Ectodermal cell (in vitro differentiated cells): Measurements from ENCODE around the gene MYL11. TPM values are rescaled to one million over a fixed set of nuclear protein-coding genes. Genes with fewer than 3 reads are reported as not detected.
"Not testable (repeated sequence)": the region's sequence is repeated elsewhere in the genome, so short reads cannot be mapped to it uniquely, and the experiment has no call there.

ENCODE experiments used
- H3K27ac ChIP-seq: 2 replicates; pipeline ENCODE4 v1.7.0; 2013; ENCODE audit warnings: mild to moderate bottlenecking, low read depth, low read length; ENCODE audit not compliant: insufficient read depth, poor library complexity, severe bottlenecking
- H3K27me3 ChIP-seq: 2 replicates; pipeline ENCODE4 v1.7.0; 2013; ENCODE audit warnings: mild to moderate bottlenecking, low read length; ENCODE audit not compliant: insufficient read depth, control insufficient read depth, poor library complexity, severe bottlenecking
- H3K36me3 ChIP-seq: one replicate; pipeline ENCODE4 v1.7.0; 2013; ENCODE audit warnings: low read length; ENCODE audit not compliant: control insufficient read depth, insufficient read depth
- H3K4me1 ChIP-seq: one replicate; pipeline ENCODE4 v1.7.0; 2013; ENCODE audit warnings: low read length; ENCODE audit not compliant: control insufficient read depth, insufficient read depth
- H3K4me3 ChIP-seq: 2 replicates; pipeline ENCODE4 v1.7.0; 2013; ENCODE audit warnings: low read depth, low read length, control low read depth; ENCODE audit not compliant: insufficient read depth
- H3K9me3 ChIP-seq: 2 replicates; pipeline ENCODE4 v1.7.0; 2013; ENCODE audit warnings: mild to moderate bottlenecking, low read length, moderate library complexity; ENCODE audit not compliant: control insufficient read depth
- WGBS, 2 experiments: methylation state at CpG; one replicate each; pipeline ENCODE4 v1.1.7; 2013; ENCODE audit warnings: missing lambda C conversion rate in 2 of 2; 5-methylcytosine and 5-hydroxymethylcytosine counted together
- polyA plus RNA-seq, 4 experiments: library from polyadenylated mRNA; stranded (reverse); fragments of 50-300 nt; gene quantifications; one replicate each; pipeline ENCODE4 v1.2.3, GENCODE V29; 2013

Gene MYL11, protein sequence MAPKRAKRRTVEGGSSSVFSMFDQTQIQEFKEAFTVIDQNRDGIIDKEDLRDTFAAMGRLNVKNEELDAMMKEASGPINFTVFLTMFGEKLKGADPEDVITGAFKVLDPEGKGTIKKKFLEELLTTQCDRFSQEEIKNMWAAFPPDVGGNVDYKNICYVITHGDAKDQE
- 3.6 TPM for polyA plus RNA-seq (2013, experiment 1 of 4)
- 2.8 TPM for polyA plus RNA-seq (2013, experiment 2 of 4)
- 0.75 TPM for polyA plus RNA-seq (2013, experiment 3 of 4)
- 1.5 TPM for polyA plus RNA-seq (2013, experiment 4 of 4)

DNA sequence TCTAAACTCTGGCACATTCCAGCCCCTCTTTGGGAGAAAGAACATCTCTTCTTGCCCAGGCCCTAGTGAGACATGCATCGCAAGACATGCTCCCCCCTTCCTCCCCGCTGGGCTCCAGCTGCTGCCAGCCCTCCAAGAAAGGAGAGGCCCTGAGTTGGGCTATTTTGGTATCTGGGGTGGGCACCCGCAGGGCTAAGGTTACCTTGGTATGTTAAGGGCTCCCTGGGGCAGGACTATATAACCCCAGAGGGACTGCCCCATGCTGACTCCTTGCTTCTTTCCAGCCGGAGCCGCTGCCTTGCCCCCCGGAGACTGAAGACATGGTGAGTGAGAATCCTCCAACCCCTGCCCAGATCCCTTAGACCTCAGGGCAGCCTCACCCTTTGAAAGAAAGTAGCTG lies at the start of gene MYL11:
Gene MYL11 (plus strand): TSS at position 265 of the 400 bp plus-strand sequence. CDS start 56 bp downstream, at position 321.
- Histone ChIP-seq H3K27me3 (no peaks in the 10 kb centered on the region), H3K36me3 (no peaks in the 10 kb centered on the region), H3K27ac (no peak within 1 kb of the TSS), H3K9me3 (no peaks in the 10 kb centered on the region), H3K4me1 (peaks cover 23% of the 10 kb centered on the region), H3K4me3 (no peak within 1 kb of the TSS)
- 83 to 90% methylated on average over 6 of the region's 6 CpGs for WGBS, 2 experiments

DNA sequence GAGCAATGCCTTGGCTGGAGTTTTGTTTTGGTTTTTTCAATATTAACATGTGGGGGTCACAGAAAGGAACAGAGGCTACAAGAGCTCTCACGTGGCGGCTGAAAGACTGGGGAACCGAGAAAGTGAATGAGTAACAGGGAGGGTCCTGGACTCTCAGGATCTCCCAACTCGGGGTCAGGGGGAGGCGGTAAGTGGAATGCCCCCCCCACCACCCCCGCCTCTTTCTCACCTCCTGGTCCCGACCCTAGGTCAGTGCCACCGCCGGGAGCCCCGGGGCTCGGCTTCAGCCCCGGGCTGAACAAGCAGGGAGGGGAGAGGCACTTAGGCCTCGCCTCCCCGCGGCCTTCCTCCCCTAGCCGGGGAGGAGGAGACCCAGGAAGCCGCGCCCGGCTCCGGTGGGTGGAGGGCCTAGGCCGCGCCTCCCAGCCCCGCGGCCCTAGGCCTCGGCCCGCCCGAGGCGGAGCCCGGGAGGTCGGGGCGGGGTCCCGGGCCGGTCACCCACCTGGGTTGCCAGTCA lies 40.1 kb upstream of the MYL11 start:
- peak overlapping the region; percentile 58 for H3K4me3 ChIP-seq
- H3K27ac ChIP-seq: peak overlapping the region; percentile 8
- 0 to 1% methylated on average over 14 of the region's 33 CpGs for WGBS, 2 experiments
- H3K27me3 ChIP-seq, H3K9me3 ChIP-seq, H3K4me1 ChIP-seq, H3K36me3 ChIP-seq: not testable (repeated sequence)

DNA sequence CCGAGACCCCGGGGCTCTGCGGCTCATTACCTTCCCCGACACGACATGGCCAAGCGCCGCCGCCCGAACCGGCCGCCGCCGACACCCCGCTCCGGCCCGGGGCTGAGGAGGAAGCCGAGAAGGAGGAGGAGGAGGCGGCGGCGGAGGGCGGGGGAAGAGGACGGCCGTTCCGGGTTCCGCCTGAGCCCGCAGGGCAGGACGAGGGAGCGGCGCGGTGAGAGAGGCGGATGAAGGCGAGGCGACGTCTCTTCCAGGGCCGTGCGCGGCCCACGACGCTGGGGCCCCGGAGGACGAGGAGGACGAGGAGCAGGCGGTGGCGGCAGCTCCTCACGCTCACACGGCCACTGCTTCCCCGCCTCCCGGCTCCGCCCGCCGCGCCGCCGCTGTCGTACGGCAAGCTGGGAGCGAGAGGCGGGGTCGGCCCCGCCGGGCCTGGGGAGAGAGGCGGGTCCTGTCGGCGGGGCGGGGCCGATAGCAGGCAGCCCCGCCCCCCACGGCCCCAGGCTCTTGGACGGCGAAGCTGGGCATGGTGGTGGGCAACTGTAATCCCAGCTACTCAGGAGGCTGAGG lies 39.5 kb upstream of the MYL11 start:
- H3K4me3 ChIP-seq: peak overlapping the region; percentile 58
- not testable (repeated sequence) for H3K9me3 ChIP-seq, H3K4me1 ChIP-seq, H3K36me3 ChIP-seq, H3K27me3 ChIP-seq
- peak overlapping the region; percentile 92 for H3K27ac ChIP-seq
- WGBS, 2 experiments: 0 to 1% methylated on average over 68 to 70 of the region's 70 CpGs

DNA sequence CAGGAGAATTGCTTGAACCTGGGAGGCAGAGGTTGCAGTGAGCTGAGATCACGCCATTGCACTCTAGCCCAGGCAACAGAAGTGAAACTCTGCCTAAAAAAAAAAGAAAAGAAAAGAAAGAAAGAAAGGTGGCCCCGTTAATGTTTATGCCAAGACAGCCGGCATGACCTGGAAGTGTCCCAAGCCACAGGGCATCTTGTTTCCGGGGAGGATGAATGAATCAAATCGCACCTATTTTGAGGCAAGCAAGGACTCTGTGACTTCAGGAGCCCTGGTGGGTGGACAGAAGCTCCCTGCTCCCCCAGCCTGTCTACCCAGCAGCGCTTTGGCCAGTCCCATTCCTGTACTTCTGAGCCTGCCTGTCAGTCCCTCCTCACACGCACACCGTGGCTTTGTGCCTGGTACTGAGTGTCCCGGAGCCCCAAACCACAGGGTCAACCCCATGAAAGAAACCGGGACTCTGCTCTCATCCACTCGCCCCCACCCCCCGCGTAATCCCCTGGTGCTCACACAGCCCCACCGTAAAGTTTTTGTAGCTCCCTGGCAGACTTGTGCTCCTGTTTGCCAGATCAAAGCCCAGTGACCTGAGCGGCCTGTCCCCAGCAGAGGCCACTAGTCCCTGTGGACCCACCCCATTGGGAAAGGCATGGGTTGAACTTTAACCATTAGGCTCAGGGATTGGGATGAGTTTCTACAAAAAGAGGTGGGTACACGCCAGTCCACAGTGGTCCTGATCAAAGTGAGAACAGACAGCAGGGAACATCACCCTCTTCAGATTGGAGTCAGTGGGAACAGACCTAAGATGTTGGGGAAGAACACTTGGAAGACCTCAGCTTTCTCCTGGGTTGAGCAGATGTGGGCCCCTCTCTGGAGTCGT lies 38.8 kb upstream of the MYL11 start:
- Histone ChIP-seq H3K36me3 (no peaks in the 10 kb centered on the region), H3K9me3 (no peaks in the 10 kb centered on the region), H3K27me3 (no peaks in the 10 kb centered on the region), H3K27ac (no peak overlapping the region), H3K4me1 (no peaks in the 10 kb centered on the region), H3K4me3 (no peak overlapping the region)
- WGBS, 2 experiments: 82 to 84% methylated on average over 17 of the region's 17 CpGs

DNA sequence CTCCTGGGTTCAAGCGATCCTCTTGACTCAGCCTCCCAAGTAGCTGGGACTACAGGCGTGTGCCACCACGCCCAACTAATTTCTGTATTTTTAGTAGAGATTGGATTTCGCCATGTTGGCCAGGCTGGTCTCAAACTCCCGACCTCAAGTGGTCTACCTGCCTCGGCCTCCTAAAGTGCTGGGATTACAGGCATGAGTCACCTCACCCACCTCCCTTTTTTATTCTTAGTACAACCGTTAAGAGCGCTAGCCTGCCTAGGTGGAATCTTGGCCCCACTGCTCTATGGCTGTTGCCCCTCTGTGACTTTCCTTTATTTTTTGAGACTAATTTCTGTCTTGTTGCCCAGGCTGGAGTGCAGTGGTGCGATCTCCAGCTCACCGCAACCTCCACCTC lies 36.6 kb upstream of the MYL11 start:
- H3K36me3 ChIP-seq, H3K4me3 ChIP-seq, H3K27me3 ChIP-seq, H3K27ac ChIP-seq, H3K9me3 ChIP-seq, H3K4me1 ChIP-seq: not testable (repeated sequence)
- 93% methylated on average over 9 to 10 of the region's 10 CpGs for WGBS, 2 experiments

DNA sequence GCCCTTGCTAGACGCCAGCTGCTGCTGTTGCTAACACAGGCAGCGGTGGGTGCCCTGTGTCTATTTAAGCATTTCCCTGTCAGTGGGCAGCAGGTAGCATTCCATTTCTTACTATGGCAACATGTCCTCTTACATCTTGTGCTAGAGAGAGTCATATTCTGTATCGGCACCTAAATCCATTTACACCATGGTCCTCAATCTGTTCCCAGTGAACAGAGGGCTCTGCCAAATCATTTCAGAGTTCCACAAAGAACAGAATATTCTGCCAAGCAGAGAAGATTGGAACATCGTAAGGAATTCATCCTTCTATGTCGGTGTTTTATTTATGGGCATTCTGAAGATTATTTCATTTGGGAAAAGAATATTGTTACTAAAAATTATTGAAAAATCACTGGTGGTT lies 35.9 kb upstream of the MYL11 start:
- not testable (repeated sequence) for H3K9me3 ChIP-seq, H3K4me1 ChIP-seq, H3K27ac ChIP-seq, H3K4me3 ChIP-seq, H3K27me3 ChIP-seq, H3K36me3 ChIP-seq
- WGBS, 2 experiments: 91 to 97% methylated on average over 3 to 4 of the region's 5 CpGs

DNA sequence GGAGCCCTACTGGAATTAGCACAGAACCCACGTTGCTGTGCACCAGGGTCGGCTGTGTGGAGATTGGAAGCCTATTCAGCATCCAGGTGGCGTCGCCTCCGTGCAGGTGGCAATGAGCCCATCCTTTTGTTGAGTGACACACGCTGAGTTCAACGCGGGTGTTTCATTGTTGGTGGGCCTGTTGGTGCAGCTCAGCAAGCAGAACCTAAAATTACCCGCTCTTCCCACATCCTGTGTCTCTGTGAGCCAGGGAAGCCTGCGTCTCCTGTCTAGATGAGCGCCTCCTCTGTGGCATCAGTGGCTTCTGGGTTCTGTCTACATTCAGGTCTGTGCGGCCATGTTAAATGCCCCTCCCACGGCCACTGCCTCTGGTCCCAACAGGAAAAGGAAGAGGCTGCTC lies 34.0 kb upstream of the MYL11 start:
- Histone ChIP-seq H3K27ac (no peak overlapping the region), H3K27me3 (no peaks in the 10 kb centered on the region), H3K4me3 (no peak overlapping the region), H3K36me3 (no peaks in the 10 kb centered on the region), H3K9me3 (no peaks in the 10 kb centered on the region), H3K4me1 (no peaks in the 10 kb centered on the region)
- WGBS, 2 experiments: 92 to 93% methylated on average over 13 of the region's 13 CpGs

DNA sequence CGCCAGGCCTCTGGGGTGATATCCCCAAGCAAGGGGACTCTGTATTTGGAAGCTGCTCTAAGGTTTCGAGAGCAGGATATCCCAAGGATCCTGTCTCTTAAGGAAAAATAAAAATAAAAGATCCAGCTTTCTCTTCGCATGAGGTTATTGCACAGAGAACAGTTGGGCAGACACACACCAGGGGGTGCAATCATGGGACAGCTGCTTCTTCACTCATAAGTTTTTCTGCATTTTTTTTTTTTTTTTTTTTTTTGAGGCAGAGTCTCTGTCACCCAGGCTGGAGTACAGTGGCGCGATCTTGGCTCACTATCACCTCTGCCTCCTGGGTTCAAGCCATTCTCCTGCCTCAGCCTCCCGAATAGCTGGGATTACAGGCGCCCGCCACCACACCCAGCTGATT lies 32.6 kb upstream of the MYL11 start:
- 92 to 95% methylated on average over 8 of the region's 8 CpGs for WGBS, 2 experiments
- H3K36me3 ChIP-seq, H3K27ac ChIP-seq, H3K4me1 ChIP-seq, H3K9me3 ChIP-seq, H3K4me3 ChIP-seq, H3K27me3 ChIP-seq: not testable (repeated sequence)

DNA sequence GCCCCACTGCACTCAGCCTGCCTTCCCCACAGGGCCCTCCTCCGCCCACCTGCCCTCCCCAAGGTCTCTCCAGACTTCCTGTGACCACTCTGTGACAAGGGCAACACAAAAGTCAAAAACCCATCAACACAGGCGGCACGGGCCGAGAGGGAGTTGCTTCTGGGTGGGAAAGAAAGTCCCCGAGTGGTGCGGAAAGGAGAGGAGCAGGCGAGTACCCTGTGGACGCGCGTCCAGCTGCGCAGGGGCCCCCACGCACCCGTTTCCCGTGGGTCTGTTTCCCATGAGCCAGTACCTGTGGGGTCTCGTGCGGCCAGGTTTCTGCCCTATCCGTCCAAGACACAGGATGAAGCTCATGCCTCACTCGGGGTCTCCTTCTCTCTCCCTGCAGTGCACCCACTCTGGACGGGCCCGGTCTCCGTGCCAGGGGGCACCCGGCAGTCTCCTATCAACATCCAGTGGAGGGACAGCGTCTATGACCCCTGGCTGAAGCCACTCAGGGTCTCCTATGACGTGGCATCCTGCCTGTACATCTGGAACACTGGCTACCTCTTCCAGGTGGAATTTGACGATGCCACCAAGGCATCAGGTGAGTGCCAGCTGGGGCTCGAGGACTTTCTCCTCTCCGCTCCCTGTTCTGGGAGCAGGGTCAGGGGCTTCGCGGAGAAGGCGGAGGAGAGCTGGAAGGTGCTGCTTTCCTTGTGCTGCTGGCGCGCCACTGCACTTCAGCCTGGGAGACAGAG lies 31.7 kb upstream of the MYL11 start:
- H3K36me3 ChIP-seq: no peaks in the 10 kb centered on the region
- 95 to 96% methylated on average over 32 of the region's 32 CpGs for WGBS, 2 experiments
- H3K27ac ChIP-seq: no peak overlapping the region
- H3K27me3 ChIP-seq: no peaks in the 10 kb centered on the region
- H3K4me1 ChIP-seq: no peaks in the 10 kb centered on the region
- H3K9me3 ChIP-seq: no peaks in the 10 kb centered on the region
- no peak overlapping the region for H3K4me3 ChIP-seq

DNA sequence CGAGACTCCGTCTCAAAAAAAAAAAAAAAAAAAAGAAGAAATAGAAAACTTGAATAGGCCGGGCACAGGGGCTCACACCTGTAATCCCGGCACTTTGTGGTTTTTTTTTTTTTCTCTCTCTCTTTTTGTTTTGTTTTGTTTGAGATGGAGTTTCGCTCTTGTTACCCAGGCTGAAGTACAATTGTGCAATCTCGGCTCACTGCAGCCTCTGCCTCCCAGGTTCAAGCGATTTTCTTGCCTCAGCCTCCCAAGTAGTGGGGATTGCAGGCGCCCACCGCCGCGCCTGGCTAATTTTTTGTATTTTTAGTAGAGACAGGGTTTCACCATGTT lies 31.1 kb upstream of the MYL11 start:
- not testable (repeated sequence) for H3K9me3 ChIP-seq, H3K27me3 ChIP-seq, H3K4me3 ChIP-seq, H3K36me3 ChIP-seq, H3K27ac ChIP-seq, H3K4me1 ChIP-seq
- 92 to 97% methylated on average over 11 of the region's 11 CpGs for WGBS, 2 experiments
